Astrocyte (in vitro differentiated cells and primary cell): Measurements from ENCODE around the gene WIPF3. TPM values are rescaled to one million over a fixed set of nuclear protein-coding genes. Genes with fewer than 3 reads are reported as not detected.

ENCODE experiments used
- DNase-seq: peaks from one replicate; pipeline ENCODE4 v3.0.0-alpha.2; 2010; ENCODE audit warnings: low read depth
- FAIRE-seq: peaks from 2 replicates; lab custom pipeline; 2011; peaks lifted over from hg19 to GRCh38; lab: Jason Lieb, UNC
- H2AFZ ChIP-seq: 2 replicates; pipeline ENCODE4 v1.6.0; 2012; ENCODE audit warnings: low read depth, low read length, inconsistent platforms
- H3K27ac ChIP-seq: 2 replicates; pipeline ENCODE4 v1.5.1; 2011; ENCODE audit warnings: low read depth, low read length, inconsistent platforms
- H3K27me3 ChIP-seq: 2 replicates; pipeline ENCODE4 v1.6.0; 2011; ENCODE audit warnings: low read length, inconsistent platforms; ENCODE audit not compliant: insufficient read depth
- H3K36me3 ChIP-seq: 2 replicates; pipeline ENCODE4 v1.5.1; 2011; ENCODE audit warnings: low read length, inconsistent platforms; ENCODE audit not compliant: insufficient read depth
- H3K4me1 ChIP-seq: 2 replicates; pipeline ENCODE4 v1.5.1; 2011; ENCODE audit warnings: low read length, inconsistent platforms; ENCODE audit not compliant: insufficient read depth
- H3K4me2 ChIP-seq: 2 replicates; pipeline ENCODE4 v1.6.0; 2012; ENCODE audit warnings: low read length, inconsistent platforms
- H3K4me3 ChIP-seq: 2 replicates; pipeline ENCODE4 v1.5.1; 2011; ENCODE audit warnings: low read depth, mild to moderate bottlenecking, low read length, inconsistent platforms; ENCODE audit not compliant: insufficient read depth
- H3K79me2 ChIP-seq: 2 replicates; pipeline ENCODE4 v1.6.0; 2012; ENCODE audit warnings: mild to moderate bottlenecking, low read length, inconsistent platforms; ENCODE audit not compliant: insufficient read depth
- H3K9ac ChIP-seq: 2 replicates; pipeline ENCODE4 v1.6.0; 2012; ENCODE audit warnings: mild to moderate bottlenecking, low read length, inconsistent platforms
- H3K9me3 ChIP-seq: 2 replicates; pipeline ENCODE4 v1.5.1; 2012; ENCODE audit warnings: low read depth, mild to moderate bottlenecking, low read length, inconsistent platforms; ENCODE audit not compliant: insufficient read depth
- H4K20me1 ChIP-seq: 2 replicates; pipeline ENCODE4 v1.6.0; 2012; ENCODE audit warnings: low read length, inconsistent platforms; ENCODE audit not compliant: insufficient read depth
- H3K27ac Mint-ChIP-seq: one replicate; pipeline ENCODE4 v1.8.0; 2021; ENCODE audit warnings: mild to moderate bottlenecking, mixed read lengths; ENCODE audit not compliant: unreplicated experiment
- H3K27me3 Mint-ChIP-seq: one replicate; pipeline ENCODE4 v1.8.0; 2021; ENCODE audit warnings: low read depth, mixed read lengths; ENCODE audit not compliant: unreplicated experiment
- H3K36me3 Mint-ChIP-seq: one replicate; pipeline ENCODE4 v1.8.0; 2021; ENCODE audit warnings: low read depth, mixed read lengths; ENCODE audit not compliant: unreplicated experiment
- H3K4me1 Mint-ChIP-seq: one replicate; pipeline ENCODE4 v1.8.0; 2021; ENCODE audit warnings: low read depth, mixed read lengths; ENCODE audit not compliant: unreplicated experiment
- H3K4me3 Mint-ChIP-seq: one replicate; pipeline ENCODE4 v1.8.0; 2021; ENCODE audit warnings: mild to moderate bottlenecking, moderate library complexity, mixed read lengths; ENCODE audit not compliant: unreplicated experiment
- H3K9me3 Mint-ChIP-seq: one replicate; pipeline ENCODE4 v1.8.0; 2021; ENCODE audit warnings: mild to moderate bottlenecking, mixed read lengths; ENCODE audit not compliant: unreplicated experiment
- EZH2 ChIP-seq: IDR thresholded peaks from 2 replicates; pipeline ENCODE4 v1.6.1; 2012; ENCODE audit warnings: mild to moderate bottlenecking, low read length, inconsistent platforms; ENCODE audit not compliant: insufficient read depth
- total RNA-seq: library from RNA; stranded (reverse); gene quantifications from 2 replicates; pipeline ENCODE4 v1.2.1, GENCODE V29; 2021
- TF ChIP-seq, protein P1 (sequence below): IDR thresholded peaks from 2 replicates; pipeline ENCODE4 v1.5.1; 2011; ENCODE audit warnings: low read depth, mild to moderate bottlenecking, inconsistent platforms, low read length, moderate library complexity; ENCODE audit not compliant: insufficient read depth

Gene WIPF3
- total RNA-seq, 1 donor from 2014 or later = 1.0 TPM

- Mint-ChIP-seq H3K4me1 (peaks cover 3% of the 10 kb centered on the region), H3K27ac (no peak overlapping the region), H3K4me3 (no peak overlapping the region), H3K9me3 (no peaks in the 10 kb centered on the region), H3K36me3 (peaks cover 30% of the 10 kb centered on the region), H3K27me3 (no peaks in the 10 kb centered on the region)
- H3K4me1 ChIP-seq = no peaks in the 10 kb centered on the region
- H3K9me3 ChIP-seq = no peaks in the 10 kb centered on the region
- no peak for DNase-seq
- peaks cover 62% of the 10 kb centered on the region for H3K36me3 ChIP-seq
- TF ChIP-seq, protein P1, sequence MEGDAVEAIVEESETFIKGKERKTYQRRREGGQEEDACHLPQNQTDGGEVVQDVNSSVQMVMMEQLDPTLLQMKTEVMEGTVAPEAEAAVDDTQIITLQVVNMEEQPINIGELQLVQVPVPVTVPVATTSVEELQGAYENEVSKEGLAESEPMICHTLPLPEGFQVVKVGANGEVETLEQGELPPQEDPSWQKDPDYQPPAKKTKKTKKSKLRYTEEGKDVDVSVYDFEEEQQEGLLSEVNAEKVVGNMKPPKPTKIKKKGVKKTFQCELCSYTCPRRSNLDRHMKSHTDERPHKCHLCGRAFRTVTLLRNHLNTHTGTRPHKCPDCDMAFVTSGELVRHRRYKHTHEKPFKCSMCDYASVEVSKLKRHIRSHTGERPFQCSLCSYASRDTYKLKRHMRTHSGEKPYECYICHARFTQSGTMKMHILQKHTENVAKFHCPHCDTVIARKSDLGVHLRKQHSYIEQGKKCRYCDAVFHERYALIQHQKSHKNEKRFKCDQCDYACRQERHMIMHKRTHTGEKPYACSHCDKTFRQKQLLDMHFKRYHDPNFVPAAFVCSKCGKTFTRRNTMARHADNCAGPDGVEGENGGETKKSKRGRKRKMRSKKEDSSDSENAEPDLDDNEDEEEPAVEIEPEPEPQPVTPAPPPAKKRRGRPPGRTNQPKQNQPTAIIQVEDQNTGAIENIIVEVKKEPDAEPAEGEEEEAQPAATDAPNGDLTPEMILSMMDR = no peak
- TF ChIP-seq EZH2 = no peak
- H3K27ac ChIP-seq = no peak overlapping the region
- no peaks in the 10 kb centered on the region for H3K79me2 ChIP-seq
- no peak for FAIRE-seq
- no peak overlapping the region for H2AFZ ChIP-seq
- peaks cover 3% of the 10 kb centered on the region for H4K20me1 ChIP-seq
- H3K4me3 ChIP-seq = no peak overlapping the region
- no peaks in the 10 kb centered on the region for H3K27me3 ChIP-seq
- no peak overlapping the region for H3K9ac ChIP-seq
- no peak overlapping the region for H3K4me2 ChIP-seq
Measured at GRCh38 chr7:29940199-29940598, 133.9 kb downstream of the WIPF3 start.

GRCh38 chr7:29945259-29945809 is 139.0 kb downstream of the WIPF3 start:
- TF ChIP-seq, protein P1 = no peak
- no peak for TF ChIP-seq EZH2
- peaks cover 36% of the 10 kb centered on the region for H3K36me3 Mint-ChIP-seq
- H3K27ac Mint-ChIP-seq = no peak overlapping the region
- no peak overlapping the region for H3K4me3 Mint-ChIP-seq
- Histone ChIP-seq H3K4me1 (no peaks in the 10 kb centered on the region), H3K36me3 (peaks cover 54% of the 10 kb centered on the region), H4K20me1 (peaks cover 25% of the 10 kb centered on the region), H2AFZ (no peak overlapping the region), H3K4me3 (no peak overlapping the region), H3K27me3 (no peaks in the 10 kb centered on the region), H3K27ac (no peak overlapping the region), H3K9me3 (no peaks in the 10 kb centered on the region), H3K79me2 (no peaks in the 10 kb centered on the region), H3K4me2 (no peak overlapping the region), H3K9ac (no peak overlapping the region)
- FAIRE-seq = no peak
- no peaks in the 10 kb centered on the region for H3K9me3 Mint-ChIP-seq
- DNase-seq = peak; percentile 12
- H3K27me3 Mint-ChIP-seq = no peaks in the 10 kb centered on the region
- no peaks in the 10 kb centered on the region for H3K4me1 Mint-ChIP-seq

GRCh38 chr7:29946428-29947186 is 140.3 kb downstream of the WIPF3 start:
- Histone ChIP-seq H3K27ac (no peak overlapping the region), H3K4me3 (no peak overlapping the region), H3K4me1 (no peaks in the 10 kb centered on the region), H3K36me3 (peaks cover 52% of the 10 kb centered on the region), H3K4me2 (no peak overlapping the region), H3K27me3 (no peaks in the 10 kb centered on the region), H3K79me2 (no peaks in the 10 kb centered on the region), H3K9ac (no peak overlapping the region), H2AFZ (no peak overlapping the region), H3K9me3 (no peaks in the 10 kb centered on the region), H4K20me1 (peaks cover 24% of the 10 kb centered on the region)
- FAIRE-seq = no peak
- no peak for TF ChIP-seq EZH2
- TF ChIP-seq, protein P1 = peak; percentile 17
- Mint-ChIP-seq H3K4me3 (no peak overlapping the region), H3K36me3 (peaks cover 40% of the 10 kb centered on the region), H3K27me3 (no peaks in the 10 kb centered on the region), H3K4me1 (no peaks in the 10 kb centered on the region), H3K27ac (no peak overlapping the region), H3K9me3 (no peaks in the 10 kb centered on the region)
- peak; percentile 10 for DNase-seq
